ENCODE data around the gene LRP5. TPM values are rescaled to one million over a fixed set of nuclear protein-coding genes. Genes with fewer than 3 reads are reported as not detected.

Gene LRP5
- total RNA-seq, 1 donor from 2014 or later, result 20.2 TPM

- FAIRE-seq (no peak), DNase-seq (ENCODE audit: low read depth) (no peak)
- H3K79me2 ChIP-seq (ENCODE audit: insufficient read depth, low read length), result peaks cover 97% of the 10 kb centered on the region
- peaks cover 11% of the 10 kb centered on the region for H3K36me3 Mint-ChIP-seq (ENCODE audit: low read depth, unreplicated experiment)
- H3K4me3 Mint-ChIP-seq (ENCODE audit: unreplicated experiment), result no peak overlapping the region
- H3K9me3 ChIP-seq (ENCODE audit: insufficient read depth, low read depth, low read length), result no peaks in the 10 kb centered on the region
- no peaks in the 10 kb centered on the region for H3K9me3 Mint-ChIP-seq (ENCODE audit: unreplicated experiment)
- no peak overlapping the region for H3K4me2 ChIP-seq (ENCODE audit: low read length)
- peaks cover 89% of the 10 kb centered on the region for H4K20me1 ChIP-seq (ENCODE audit: insufficient read depth, low read length)
- TF ChIP-seq EZH2 (IDR thresholded peaks at IDR 0.05; ENCODE audit: insufficient read depth, low read length) (no peak), CTCF (IDR thresholded peaks at IDR 0.05; ENCODE audit: insufficient read depth, low read depth, low read length) (no peak)
- H2AFZ ChIP-seq (ENCODE audit: low read depth, low read length), result no peak overlapping the region
- no peaks in the 10 kb centered on the region for H3K4me1 ChIP-seq (ENCODE audit: insufficient read depth, low read length)
- no peaks in the 10 kb centered on the region for H3K4me1 Mint-ChIP-seq (ENCODE audit: low read depth, unreplicated experiment)
- H3K4me3 ChIP-seq (ENCODE audit: insufficient read depth, low read depth, low read length), result no peak overlapping the region
- H3K27ac ChIP-seq (ENCODE audit: low read depth, low read length), result no peak overlapping the region
- no peak overlapping the region for H3K27ac Mint-ChIP-seq (ENCODE audit: unreplicated experiment)
- no peaks in the 10 kb centered on the region for H3K36me3 ChIP-seq (ENCODE audit: insufficient read depth, low read length)
- no peaks in the 10 kb centered on the region for H3K27me3 Mint-ChIP-seq (ENCODE audit: low read depth, unreplicated experiment)
- no peak overlapping the region for H3K9ac ChIP-seq (ENCODE audit: low read length)
- no peaks in the 10 kb centered on the region for H3K27me3 ChIP-seq (ENCODE audit: insufficient read depth, low read length)
Measured at GRCh38 chr11:68481579-68482240, 169.3 kb downstream of the LRP5 start.

- Histone ChIP-seq H3K27ac (ENCODE audit: low read depth, low read length) (no peak overlapping the region), H3K9me3 (ENCODE audit: insufficient read depth, low read depth, low read length) (no peaks in the 10 kb centered on the region), H2AFZ (ENCODE audit: low read depth, low read length) (no peak overlapping the region), H3K9ac (ENCODE audit: low read length) (no peak overlapping the region), H3K4me3 (ENCODE audit: insufficient read depth, low read depth, low read length) (no peak overlapping the region), H4K20me1 (ENCODE audit: insufficient read depth, low read length) (peaks cover 86% of the 10 kb centered on the region), H3K36me3 (ENCODE audit: insufficient read depth, low read length) (no peaks in the 10 kb centered on the region), H3K27me3 (ENCODE audit: insufficient read depth, low read length) (no peaks in the 10 kb centered on the region), H3K4me1 (ENCODE audit: insufficient read depth, low read length) (no peaks in the 10 kb centered on the region), H3K4me2 (ENCODE audit: low read length) (no peak overlapping the region), H3K79me2 (ENCODE audit: insufficient read depth, low read length) (peaks cover 98% of the 10 kb centered on the region)
- no peaks in the 10 kb centered on the region for H3K36me3 Mint-ChIP-seq (ENCODE audit: low read depth, unreplicated experiment)
- FAIRE-seq (no peak), DNase-seq (ENCODE audit: low read depth) (no peak)
- peak overlapping the region; percentile 64 for H3K27ac Mint-ChIP-seq (ENCODE audit: unreplicated experiment)
- H3K4me1 Mint-ChIP-seq (ENCODE audit: low read depth, unreplicated experiment), result peaks cover 8% of the 10 kb centered on the region
- no peaks in the 10 kb centered on the region for H3K27me3 Mint-ChIP-seq (ENCODE audit: low read depth, unreplicated experiment)
- H3K9me3 Mint-ChIP-seq (ENCODE audit: unreplicated experiment), result no peaks in the 10 kb centered on the region
- TF ChIP-seq CTCF (IDR thresholded peaks at IDR 0.05; ENCODE audit: insufficient read depth, low read depth, low read length) (no peak), EZH2 (IDR thresholded peaks at IDR 0.05; ENCODE audit: insufficient read depth, low read length) (no peak)
- no peak overlapping the region for H3K4me3 Mint-ChIP-seq (ENCODE audit: unreplicated experiment)
Measured at GRCh38 chr11:68488623-68489022, 176.2 kb downstream of the LRP5 start.

GRCh38 chr11:68495220-68495729 lies 182.9 kb downstream of the LRP5 start:
- H3K27me3 ChIP-seq (ENCODE audit: insufficient read depth, low read length), result no peaks in the 10 kb centered on the region
- H3K9ac ChIP-seq (ENCODE audit: low read length), result no peak overlapping the region
- H3K79me2 ChIP-seq (ENCODE audit: insufficient read depth, low read length), result peaks cover 98% of the 10 kb centered on the region
- H2AFZ ChIP-seq (ENCODE audit: low read depth, low read length), result no peak overlapping the region
- no peak overlapping the region for H3K27ac ChIP-seq (ENCODE audit: low read depth, low read length)
- DNase-seq (ENCODE audit: low read depth), result no peak
- no peak overlapping the region for H3K27ac Mint-ChIP-seq (ENCODE audit: unreplicated experiment)
- FAIRE-seq, result no peak
- H3K27me3 Mint-ChIP-seq (ENCODE audit: low read depth, unreplicated experiment), result no peaks in the 10 kb centered on the region
- peaks cover 4% of the 10 kb centered on the region for H3K36me3 Mint-ChIP-seq (ENCODE audit: low read depth, unreplicated experiment)
- H3K4me1 Mint-ChIP-seq (ENCODE audit: low read depth, unreplicated experiment), result peaks cover 24% of the 10 kb centered on the region
- H3K36me3 ChIP-seq (ENCODE audit: insufficient read depth, low read length), result no peaks in the 10 kb centered on the region
- peaks cover 89% of the 10 kb centered on the region for H4K20me1 ChIP-seq (ENCODE audit: insufficient read depth, low read length)
- TF ChIP-seq CTCF (IDR thresholded peaks at IDR 0.05; ENCODE audit: insufficient read depth, low read depth, low read length), result no peak
- TF ChIP-seq EZH2 (IDR thresholded peaks at IDR 0.05; ENCODE audit: insufficient read depth, low read length), result no peak
- no peak overlapping the region for H3K4me3 ChIP-seq (ENCODE audit: insufficient read depth, low read depth, low read length)
- no peaks in the 10 kb centered on the region for H3K4me1 ChIP-seq (ENCODE audit: insufficient read depth, low read length)
- H3K4me2 ChIP-seq (ENCODE audit: low read length), result no peak overlapping the region
- no peaks in the 10 kb centered on the region for H3K9me3 Mint-ChIP-seq (ENCODE audit: unreplicated experiment)
- no peaks in the 10 kb centered on the region for H3K9me3 ChIP-seq (ENCODE audit: insufficient read depth, low read depth, low read length)
- no peak overlapping the region for H3K4me3 Mint-ChIP-seq (ENCODE audit: unreplicated experiment)

All from astrocyte (in vitro differentiated cells and primary cell).